ENCODE results near the gene CCL4L2.
"Not testable (repeated sequence)": the region's sequence is repeated elsewhere in the genome, so short reads cannot be mapped to it uniquely, and the experiment has no call there.

Gene CCL4L2

GRCh38 chr17:36221581-36222100 is 10.8 kb downstream of the CCL4L2 start:
- DNase-seq: not testable (repeated sequence)

DNA sequence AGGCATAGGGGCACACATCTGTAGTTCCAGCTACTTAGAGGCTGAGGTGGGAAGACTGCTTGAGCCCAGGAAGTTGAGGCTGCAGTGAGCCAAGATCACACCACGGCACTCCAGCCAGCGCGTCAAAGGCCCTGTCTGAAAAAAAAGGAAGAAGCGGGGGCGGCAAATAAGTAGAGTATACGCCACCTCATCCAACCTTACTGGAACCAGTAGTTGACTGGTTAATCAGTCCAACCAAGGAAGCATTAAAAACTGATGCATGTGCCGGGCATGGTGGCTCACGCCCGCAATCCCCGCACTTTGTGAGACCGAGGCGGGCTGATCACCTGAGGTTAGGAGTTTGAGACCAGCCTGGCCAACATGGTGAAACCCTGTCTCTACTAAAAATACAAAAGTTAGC is 12.1 kb downstream of the CCL4L2 start:
- DNase-seq: not testable (repeated sequence)

DNA sequence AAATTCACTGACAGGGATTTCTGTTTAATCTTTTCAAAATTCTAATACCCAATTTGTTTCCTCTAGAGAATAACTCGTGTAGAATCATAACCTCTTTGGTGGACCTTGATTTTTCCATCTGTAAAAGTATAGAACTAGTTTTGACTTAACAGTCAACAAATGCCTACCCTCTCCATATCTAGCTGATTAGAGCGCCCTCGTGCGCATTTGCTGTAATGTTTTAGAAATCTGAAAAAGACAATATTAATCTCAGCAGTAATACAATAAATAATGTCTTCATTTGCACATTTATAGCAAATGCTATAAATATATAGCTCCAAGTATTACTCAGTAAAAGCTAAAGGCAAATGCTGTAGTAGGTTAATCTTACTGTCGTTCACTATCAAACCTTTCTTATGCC is 18.8 kb downstream of the CCL4L2 start:
- not testable (repeated sequence) for DNase-seq

GRCh38 chr17:36242046-36242445 is 31.2 kb downstream of the CCL4L2 start:
- DNase-seq: not testable (repeated sequence)
